T-helper 1 cell treated with Interleukin-12 subunit alpha and Interleukin-12 subunit beta and Interleukin-4 antibody, amounts not matched to agents 30 ng/mL and 1 ng/mL, for 36 hours (primary cell): ENCODE results near the gene ENOX1. TPM values are rescaled to one million over a fixed set of nuclear protein-coding genes. Genes with fewer than 3 reads are reported as not detected.

Source experiments
- intact Hi-C: fragments of 100-400 bp; cut with micrococcal nuclease; formaldehyde crosslinking; loops from one replicate; pipeline ENCODE4 v1.15.1; 2024
- total RNA-seq: library from RNA; stranded (reverse); gene quantifications from 2 replicates; pipeline ENCODE4 v1.2.3, GENCODE V29; 2022

ENOX1 gene
- total RNA-seq, 1 donor from 2014 or later = 0.20 TPM

DNA sequence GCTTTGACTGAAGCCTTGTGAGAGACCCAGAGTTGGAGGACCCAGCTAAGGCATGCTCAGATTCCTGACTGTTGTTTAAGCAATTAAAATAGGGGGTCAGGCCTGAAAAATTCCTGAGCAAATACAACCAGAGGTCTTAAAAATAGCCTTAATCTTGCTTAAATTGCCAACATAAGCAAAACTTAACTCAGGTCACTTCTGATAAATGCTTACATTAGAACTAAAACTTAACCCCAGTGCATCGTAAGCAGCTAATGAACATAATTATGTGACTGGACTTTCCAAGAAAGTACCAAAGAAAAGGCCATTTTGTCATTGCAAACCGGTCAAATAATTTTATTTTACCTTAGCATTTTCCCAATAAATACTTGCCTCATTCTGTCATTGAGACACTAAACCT lies 294.5 kb downstream of the ENOX1 start:
- intact Hi-C loops = no loop called here

DNA sequence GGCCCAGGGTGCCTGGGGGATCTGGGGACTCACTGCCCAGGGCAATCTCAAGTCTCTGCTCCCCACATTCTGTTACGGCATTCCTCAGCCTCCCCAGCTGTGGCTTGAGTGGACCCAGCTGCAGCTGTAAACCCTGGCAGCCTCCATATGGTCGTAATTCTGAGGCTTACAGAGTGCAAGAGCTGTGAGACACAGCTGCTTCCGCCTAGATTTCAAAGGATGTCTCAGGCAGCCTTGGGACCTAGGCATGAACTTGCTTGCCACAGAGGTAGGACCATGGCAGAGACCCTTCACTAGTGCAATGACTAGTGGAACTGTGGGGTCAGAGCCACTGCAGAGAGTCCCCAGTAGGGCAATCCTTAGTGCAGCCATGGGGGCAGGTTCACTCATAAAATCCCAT lies 297.5 kb downstream of the ENOX1 start:
- intact Hi-C loops = no loop called here

GRCh38 chr13:43487885-43488284 lies 298.9 kb downstream of the ENOX1 start:
- intact Hi-C loops = no loop called here

- intact Hi-C loops = no loop called here
These were observed 299.3 kb downstream of the ENOX1 start for GRCh38 chr13:43487461-43487860.

GRCh38 chr13:43484432-43485225 lies 302.1 kb downstream of the ENOX1 start:
- intact Hi-C loops = no loop called here

- intact Hi-C loops = no loop called here
These were observed 302.8 kb downstream of the ENOX1 start for GRCh38 chr13:43483930-43484329.

DNA sequence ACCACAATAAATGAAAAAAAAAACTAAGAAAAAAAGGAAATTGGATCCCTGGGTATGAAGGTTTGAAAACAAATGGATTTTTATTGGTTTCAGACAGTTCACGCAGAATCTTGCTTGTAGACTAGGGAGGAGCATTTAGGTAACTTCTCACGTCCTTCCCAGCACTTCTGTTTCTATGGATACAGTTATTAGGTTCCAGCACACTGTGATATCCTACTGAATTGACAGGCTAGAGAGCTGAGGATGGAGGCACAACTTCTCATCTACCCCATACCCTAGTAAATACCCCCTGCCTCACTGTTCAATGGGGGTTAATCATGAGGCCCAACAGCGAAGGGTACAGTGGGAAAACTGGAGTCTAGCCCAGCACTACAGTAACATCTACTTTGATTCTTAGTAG lies 304.1 kb downstream of the ENOX1 start:
- intact Hi-C loops = no loop called here

DNA sequence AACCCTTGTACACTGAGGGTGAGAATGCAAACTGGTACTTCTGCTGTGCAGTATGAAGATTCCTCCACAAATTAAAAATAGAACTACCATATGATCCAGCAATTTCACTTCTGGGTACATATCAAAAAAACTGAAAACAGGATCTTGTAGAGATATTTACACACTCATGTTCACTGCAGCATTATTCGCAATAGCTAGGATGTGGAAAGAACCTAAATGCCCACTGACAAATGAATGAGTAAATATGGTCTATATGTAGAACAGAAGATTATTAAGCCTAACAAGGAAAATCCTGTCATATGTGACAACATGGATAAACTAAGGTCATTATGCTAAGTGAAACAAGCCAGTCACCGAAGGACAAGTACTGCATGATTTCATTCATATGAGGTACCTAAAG lies 304.7 kb downstream of the ENOX1 start:
- intact Hi-C loops = no loop called here

GRCh38 chr13:43478902-43479301 lies 307.9 kb downstream of the ENOX1 start:
- intact Hi-C loops = no loop called here

DNA sequence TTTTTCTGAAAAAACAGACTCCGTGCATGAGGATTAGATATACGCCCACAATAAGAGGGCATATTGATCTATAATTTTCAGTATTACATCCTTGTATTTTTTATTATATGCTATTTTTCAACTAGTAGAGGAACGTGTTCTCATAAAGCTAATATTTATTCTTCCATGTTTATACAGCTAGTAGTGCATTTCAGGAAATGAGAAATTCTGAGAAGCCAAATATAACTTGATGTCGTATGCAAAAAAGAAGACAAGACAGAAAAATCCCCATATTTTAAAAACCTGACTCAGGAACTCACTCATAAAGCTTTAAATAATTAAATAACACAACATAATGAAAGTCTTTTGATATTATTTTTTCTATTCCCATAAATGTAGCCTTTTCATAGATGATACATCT lies 308.6 kb downstream of the ENOX1 start:
- intact Hi-C loops = no loop called here

GRCh38 chr13:43475140-43475539 lies 311.6 kb downstream of the ENOX1 start:
- intact Hi-C loops = no loop called here

DNA sequence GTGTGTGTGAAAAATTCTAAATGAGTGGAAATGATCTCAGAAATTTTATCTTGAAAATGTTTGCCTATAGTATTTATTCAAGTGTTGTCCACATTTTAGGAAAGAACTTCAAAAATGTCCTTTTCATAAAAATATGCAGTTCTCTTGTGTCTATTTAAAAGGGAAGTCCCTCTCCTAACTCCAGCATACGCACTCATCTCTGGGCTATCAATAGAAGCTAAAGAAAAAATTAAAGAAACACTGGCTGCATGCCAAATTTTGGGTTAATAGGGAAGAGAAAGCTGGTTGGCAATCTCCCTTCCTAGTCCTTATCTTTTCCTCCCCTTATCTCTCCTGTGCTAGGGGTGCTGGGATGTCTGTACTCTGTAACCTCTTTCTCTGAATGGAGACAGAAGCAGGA lies 313.3 kb downstream of the ENOX1 start:
- intact Hi-C loops = no loop called here

DNA sequence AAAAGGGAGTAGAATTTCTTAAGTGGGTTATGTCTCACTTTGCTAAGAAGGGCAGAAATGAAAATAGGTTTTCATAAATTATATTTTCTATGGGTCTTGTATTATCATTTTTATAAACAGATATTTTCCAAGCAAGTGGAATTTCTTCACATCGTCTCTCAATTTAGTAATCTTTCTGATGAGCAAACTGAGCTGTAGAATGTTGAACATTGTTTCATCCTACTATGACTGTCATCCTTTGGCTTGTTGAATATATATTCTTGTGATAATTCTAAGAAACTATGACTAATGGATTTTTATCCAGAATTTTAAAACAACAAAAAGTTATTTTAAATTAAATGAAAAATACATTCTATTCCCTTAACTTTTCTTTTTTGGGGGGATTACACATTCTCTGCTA lies 313.8 kb downstream of the ENOX1 start:
- intact Hi-C loops = no loop called here

DNA sequence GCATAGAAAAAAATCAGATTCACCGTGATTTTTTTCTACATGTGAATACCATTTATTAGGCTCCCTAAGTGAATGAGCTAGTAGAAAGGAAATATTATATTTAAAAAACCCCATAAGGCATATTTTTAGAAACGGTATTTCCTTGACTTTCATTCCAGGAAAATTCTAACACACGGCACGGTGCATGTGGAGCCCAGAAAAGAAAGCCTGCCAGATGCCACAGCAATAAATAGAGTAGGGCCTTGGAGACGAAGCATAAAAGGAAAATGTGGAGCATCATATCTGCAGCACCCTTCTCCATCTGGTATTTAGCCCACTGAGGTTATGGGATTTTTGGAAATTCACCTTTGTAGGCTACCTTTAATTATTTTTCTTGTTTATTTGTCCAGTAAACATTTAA lies 314.4 kb downstream of the ENOX1 start:
- intact Hi-C loops = no loop called here

DNA sequence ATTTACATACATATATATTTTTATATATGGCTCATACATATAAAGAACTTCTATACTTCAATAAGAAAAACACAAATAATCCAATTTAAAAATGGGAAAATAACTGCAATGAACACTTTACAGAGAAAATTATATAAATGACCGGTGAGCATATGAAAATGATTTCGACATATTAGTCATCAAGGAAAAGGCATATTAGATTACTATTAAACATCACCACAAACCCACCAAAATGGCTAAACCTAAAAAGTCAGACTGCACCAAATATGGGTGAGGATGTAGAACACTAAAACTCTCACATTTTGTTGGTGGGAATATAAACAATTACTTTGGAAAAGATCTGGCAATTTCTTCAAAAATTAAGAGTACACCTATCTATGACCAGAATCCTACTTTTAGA lies 316.2 kb downstream of the ENOX1 start:
- intact Hi-C loops = no loop called here

- intact Hi-C loops = no loop called here
These were observed 317.0 kb downstream of the ENOX1 start for GRCh38 chr13:43469791-43470190.

GRCh38 chr13:43464578-43465264 lies 322.1 kb downstream of the ENOX1 start:
- intact Hi-C loops = no loop called here

DNA sequence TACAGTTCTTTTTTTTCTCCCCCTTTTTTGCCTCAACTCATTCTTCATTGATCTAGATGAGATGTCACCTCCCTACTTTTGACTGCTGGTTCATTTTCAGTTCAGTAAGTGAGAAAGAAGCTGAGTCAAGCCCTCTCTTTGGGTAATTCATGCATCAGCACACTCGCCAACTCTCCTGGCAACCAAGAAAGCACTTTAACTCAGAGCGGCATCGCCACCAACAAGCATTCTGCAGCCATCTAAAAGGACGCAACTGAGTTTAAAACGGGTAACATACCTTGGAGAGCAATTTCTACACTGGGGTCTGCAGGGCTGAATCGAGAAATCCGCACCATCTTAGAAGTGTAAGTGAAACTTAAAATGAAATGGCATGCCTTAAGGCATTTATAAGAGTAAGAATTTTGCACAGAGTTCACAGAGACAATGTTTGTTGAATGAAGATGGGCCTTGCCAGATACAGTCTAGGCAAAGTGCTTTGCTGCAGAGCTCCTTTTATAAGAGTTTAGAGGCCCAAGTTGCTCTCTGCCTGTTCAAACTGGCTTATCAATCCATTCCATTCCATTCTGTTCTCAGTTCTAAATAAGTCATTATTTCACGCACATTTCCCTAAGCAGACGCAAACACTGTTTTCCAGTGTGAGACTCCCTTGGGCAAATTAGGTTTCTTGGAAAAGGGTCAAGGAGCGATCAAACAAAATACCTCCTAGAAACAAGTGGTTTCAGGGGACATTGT lies 338.0 kb downstream of the ENOX1 start:
- intact Hi-C loops = no loop called here

GRCh38 chr13:43446126-43446525 lies 340.6 kb downstream of the ENOX1 start:
- intact Hi-C loops = no loop called here

DNA sequence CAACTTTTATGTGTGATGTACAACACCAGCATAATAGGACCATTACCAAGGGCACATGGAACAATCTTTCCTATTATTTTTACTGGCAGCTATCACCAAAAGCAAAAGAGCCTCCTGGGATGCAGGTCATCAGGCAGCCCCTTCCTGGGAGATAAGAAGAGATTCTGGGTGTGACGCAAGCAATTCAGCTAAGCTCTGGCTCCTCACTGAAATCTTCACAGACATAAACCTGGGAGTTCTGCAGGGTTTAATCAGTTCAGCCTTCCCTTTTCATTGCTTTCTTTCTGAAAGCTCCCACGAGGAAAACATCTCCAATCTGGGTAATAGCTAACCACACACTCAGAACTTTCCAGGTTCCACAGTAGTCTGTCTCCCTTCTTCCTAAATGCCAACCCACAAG lies 341.1 kb downstream of the ENOX1 start:
- intact Hi-C loops = no loop called here

DNA sequence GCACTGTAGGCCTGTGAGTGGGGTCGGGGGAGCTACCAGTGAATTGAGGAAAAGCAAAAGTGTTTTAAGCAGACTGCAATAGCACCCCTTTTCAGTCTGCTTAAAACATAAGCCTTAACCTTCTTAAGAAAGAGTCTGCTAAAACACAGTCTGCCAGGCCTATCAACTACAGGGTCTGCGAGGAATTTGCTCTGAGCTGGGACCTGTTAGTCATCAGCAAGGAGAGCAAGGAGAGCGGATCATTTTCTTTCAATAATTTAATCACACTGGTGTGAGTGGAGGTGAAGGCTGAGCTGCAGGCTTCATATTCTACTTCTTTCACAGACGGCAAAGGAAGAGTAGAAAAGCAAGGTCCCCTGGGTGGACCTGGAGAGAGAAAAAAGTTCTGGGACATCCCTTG lies 342.7 kb downstream of the ENOX1 start:
- intact Hi-C loops = no loop called here

DNA sequence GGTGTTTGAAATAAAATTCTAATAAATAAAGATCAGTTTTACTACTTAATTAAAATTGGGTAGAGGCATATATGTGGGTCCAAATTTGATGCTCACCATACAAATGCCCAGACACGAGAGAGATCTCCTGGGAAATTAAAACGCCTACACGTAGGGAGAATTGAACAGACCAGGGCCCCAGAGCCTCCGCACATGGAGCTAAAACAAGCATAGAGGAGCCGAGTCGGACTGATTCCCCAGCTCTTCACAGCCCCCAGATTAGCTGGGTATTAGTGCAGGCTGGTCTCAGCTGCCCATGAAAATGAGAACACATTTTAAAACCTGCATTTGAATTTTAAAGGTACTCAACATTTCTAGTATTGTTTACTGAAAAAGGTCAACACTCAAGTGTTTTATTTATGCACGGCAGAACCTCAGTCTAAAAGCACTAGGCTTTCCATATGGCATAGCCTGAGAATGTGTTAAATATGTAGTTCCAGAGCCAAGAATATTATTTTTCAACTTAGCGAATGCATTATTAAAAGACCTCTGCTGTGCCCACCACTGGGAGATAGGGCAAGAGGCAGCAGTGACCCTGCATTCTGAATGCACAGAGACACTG lies 344.8 kb downstream of the ENOX1 start:
- intact Hi-C loops = no loop called here
